ENCODE data around the gene OCA2. TPM values are rescaled to one million over a fixed set of nuclear protein-coding genes. Genes with fewer than 3 reads are reported as not detected.
A peak's percentile ranks its signal among the peaks of the same experiment; 100 is the strongest.
"Not testable (repeated sequence)": the region's sequence is repeated elsewhere in the genome, so short reads cannot be mapped to it uniquely, and the experiment has no call there.

Gene OCA2
- total RNA-seq, 2 experiments from 2014 or later = not detected

DNA sequence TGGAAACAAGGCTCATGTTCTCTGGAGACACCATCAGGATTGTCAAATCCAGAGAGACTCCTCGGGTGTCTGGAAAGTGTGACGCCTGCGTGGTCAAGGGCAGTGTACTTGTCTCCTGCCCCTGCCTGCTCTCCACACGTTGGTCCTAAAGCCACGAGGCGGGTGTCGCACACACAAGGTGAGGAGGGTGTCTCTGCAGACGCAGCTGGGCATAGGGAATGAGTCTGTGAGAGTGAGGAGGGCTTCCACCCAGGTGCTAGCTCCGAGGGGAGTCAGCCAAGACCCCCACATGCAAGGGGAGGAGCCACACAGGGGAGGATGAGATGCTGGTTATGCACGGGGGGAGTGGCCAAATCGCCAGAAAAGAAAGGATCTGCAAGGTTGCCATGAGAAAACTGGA is 27.9 kb upstream of the OCA2 start:
- H3K4me1 Mint-ChIP-seq = no peaks in the 10 kb centered on the region
- POLR2A ChIA-PET = no interaction called here

DNA sequence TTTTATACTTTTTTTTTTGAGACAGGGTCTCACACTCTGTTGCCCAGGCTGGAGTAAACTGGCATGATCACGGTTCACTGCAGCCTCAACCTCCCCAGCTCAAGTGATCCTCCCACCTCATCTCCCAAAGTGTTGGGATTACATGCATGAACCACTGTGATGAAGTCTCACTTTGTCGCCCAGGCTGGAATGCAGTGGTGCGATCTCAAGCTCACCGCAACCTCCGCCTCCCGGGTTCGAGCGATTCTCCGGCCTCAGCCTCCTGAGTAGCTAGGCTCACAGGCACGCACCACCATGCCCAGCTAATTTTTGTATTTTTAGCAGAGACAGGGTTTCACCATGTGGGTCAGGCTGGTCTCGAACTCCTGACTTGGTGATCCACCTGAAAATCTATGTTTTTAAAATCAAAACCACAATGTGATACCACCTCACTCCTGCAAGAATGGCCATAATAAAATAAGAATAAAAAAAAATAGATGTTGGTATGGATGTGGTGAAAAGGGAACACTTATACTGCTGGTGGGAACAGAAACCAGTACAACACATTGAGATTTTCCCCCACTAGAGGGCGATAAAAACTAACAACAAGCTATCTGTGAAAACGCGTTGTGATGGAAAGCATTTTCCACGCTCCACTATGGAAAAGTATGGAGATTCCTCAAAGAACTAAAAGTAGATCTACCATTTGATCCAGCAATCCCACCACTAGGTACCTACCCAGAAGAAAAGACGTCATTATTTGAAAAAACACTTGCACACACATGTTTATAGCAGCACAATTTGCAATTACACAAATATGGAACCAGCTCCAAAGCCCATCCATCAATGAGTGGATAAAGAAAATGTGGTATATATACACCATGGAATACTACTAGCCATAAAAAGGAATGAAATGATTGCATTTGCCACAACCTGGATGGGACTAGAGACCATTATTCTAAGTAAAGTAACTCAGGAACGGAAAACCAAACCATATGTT is 26.8 kb upstream of the OCA2 start:
- H3K36me3 Mint-ChIP-seq = peaks cover 5% of the 10 kb centered on the region
- ATAC-seq (ENCODE audit: low read depth) (no peak), DNase-seq (no peak)
- H3K9me3 Mint-ChIP-seq = no peaks in the 10 kb centered on the region
- no peak overlapping the region for H3K27ac Mint-ChIP-seq
- no peak overlapping the region for H3K4me3 Mint-ChIP-seq
- no peaks in the 10 kb centered on the region for H3K27me3 Mint-ChIP-seq
- H3K4me1 Mint-ChIP-seq = peaks cover 1% of the 10 kb centered on the region
- POLR2A ChIA-PET = no interaction called here

More for the DNA sequence above, 27.9 kb upstream of the OCA2 start:
- Mint-ChIP-seq H3K27ac (no peak overlapping the region), H3K4me3 (no peak overlapping the region), H3K36me3 (peaks cover 5% of the 10 kb centered on the region), H3K27me3 (no peaks in the 10 kb centered on the region), H3K9me3 (no peaks in the 10 kb centered on the region)
- ATAC-seq (ENCODE audit: low read depth) = no peak
- DNase-seq = no peak

DNA sequence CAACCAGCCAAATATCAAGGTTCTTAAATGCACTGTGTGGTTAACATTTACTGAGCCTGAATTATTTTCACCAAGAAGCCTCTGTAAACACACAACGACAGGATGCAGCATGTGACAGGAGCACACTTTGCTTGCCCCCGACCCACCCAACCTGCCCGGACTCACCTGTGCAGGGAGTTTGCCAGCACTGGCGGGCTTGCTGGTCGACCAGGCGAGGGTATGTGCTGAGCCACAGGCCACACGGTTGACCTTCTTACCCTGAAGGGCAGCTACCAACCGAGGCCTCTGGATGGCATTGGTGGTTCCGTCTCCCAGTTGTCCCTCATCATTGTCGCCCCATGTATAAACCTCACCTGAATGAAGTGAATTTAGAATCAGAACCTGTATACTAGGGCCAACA is 25.7 kb upstream of the OCA2 start:
- H3K4me1 Mint-ChIP-seq = peaks cover 1% of the 10 kb centered on the region
- H3K9me3 Mint-ChIP-seq = no peaks in the 10 kb centered on the region
- ATAC-seq (ENCODE audit: low read depth) = no peak
- H3K4me3 Mint-ChIP-seq = no peak overlapping the region
- H3K27ac Mint-ChIP-seq = no peak overlapping the region
- POLR2A ChIA-PET = no interaction called here
- DNase-seq = no peak
- H3K27me3 Mint-ChIP-seq = no peaks in the 10 kb centered on the region
- H3K36me3 Mint-ChIP-seq = peaks cover 3% of the 10 kb centered on the region

DNA sequence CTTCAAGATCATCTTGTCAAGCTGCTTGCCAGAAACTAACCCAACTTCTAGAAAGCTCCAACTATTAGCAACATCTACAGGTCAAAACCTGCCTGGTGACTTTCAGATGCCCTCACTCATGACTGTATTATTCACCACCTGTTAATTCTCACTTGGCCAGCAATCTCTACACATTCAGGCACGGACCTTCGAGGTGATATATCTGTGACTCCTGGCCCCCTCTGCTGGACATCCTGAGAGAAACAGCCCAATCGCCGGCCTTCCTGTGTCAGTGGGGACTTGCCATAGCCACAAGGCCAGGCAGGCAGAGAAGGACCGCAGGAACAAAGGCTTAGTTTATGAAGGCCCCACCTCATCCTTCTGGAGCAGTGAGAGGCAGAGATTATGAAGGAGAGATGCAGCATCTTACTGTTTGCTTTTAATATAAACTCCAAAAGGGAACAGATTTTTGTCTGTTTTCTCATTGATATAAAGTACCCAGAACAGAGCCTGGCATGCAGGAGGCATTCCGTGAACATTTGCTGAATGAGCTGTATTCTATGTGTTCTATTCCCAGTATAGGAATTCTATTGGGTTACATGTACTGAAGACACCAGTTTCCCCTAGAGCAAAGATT is 24.4 kb upstream of the OCA2 start:
- H3K9me3 Mint-ChIP-seq = no peaks in the 10 kb centered on the region
- no peak overlapping the region for H3K4me3 Mint-ChIP-seq
- H3K27me3 Mint-ChIP-seq = no peaks in the 10 kb centered on the region
- POLR2A ChIA-PET = no interaction called here
- DNase-seq (peak; percentile 51), ATAC-seq (ENCODE audit: low read depth) (peak; percentile 56)
- H3K4me1 Mint-ChIP-seq = peaks cover 1% of the 10 kb centered on the region
- no peak overlapping the region for H3K27ac Mint-ChIP-seq
- peaks cover 3% of the 10 kb centered on the region for H3K36me3 Mint-ChIP-seq

DNA sequence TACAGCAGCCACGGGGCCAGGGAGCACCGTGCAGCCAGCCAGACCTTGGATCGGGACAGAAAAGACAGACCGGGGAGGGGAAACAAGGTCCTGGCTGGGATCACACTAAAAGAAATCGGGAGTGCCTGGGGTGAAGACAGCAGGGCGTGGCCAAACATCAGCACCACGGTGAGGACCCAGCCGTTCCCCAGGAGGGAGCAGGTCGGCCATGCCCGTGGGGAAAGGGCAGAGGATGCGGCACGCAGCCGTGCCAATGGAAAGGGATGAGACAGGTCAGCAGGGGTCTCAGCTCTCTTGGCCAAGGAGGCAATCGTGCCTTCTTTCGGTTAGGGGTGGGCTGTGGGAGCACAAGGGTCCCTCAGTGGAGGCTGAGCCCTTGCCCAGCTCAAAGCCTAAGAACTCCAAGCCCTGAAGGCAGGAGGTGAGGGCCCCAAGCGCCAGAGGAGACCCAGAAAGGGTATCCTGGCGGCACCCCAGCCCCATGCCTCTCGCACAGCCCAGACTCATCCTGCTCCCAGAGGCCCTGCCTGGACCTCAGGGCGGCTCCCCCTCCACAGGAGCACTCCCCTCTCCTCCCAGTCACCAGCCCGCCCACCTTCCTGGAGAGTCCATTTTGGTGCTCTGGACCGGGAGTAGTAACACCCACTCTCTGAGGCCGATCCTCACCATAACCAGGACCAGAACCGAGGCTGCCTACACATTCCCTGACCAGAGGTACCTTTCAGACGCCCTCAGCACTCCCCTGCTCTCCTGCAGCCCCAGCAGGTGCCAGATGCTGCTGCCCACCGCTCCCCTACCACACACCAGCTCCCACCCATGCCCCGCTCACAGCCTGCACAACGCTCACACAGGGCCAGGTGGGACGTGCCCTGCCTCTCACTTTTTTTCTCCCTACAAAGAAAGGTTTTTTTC is 23.2 kb upstream of the OCA2 start:
- Mint-ChIP-seq H3K9me3 (no peaks in the 10 kb centered on the region), H3K27ac (no peak overlapping the region), H3K36me3 (peaks cover 1% of the 10 kb centered on the region), H3K4me3 (no peak overlapping the region), H3K27me3 (no peaks in the 10 kb centered on the region), H3K4me1 (peaks cover 1% of the 10 kb centered on the region)
- DNase-seq = no peak
- POLR2A ChIA-PET = no interaction called here
- no peak for ATAC-seq (ENCODE audit: low read depth)

DNA sequence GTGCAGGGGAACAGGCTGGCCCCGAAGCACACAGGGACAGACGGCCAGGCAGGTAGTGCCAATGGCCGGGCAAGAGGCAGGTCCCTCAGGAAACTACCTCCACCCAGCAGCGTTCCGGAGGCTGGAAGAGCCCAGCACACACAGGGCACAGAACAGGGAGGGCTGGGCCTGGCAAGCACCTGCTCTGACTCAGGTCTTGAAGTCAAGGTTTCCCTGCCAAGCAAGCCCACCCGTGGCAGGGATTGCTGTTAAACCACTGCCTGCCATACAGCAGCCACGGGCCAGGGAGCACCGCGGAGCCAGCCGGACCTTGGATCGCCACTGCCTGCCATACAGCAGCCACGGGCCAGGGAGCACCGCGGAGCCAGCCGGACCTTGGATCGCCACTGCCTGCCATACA is 22.5 kb upstream of the OCA2 start:
- DNase-seq; POLR2A ChIA-PET; H3K9me3 Mint-ChIP-seq; H3K27me3 Mint-ChIP-seq; H3K27ac Mint-ChIP-seq; H3K4me3 Mint-ChIP-seq; H3K4me1 Mint-ChIP-seq; H3K36me3 Mint-ChIP-seq; ATAC-seq (ENCODE audit: low read depth): not testable (repeated sequence)

DNA sequence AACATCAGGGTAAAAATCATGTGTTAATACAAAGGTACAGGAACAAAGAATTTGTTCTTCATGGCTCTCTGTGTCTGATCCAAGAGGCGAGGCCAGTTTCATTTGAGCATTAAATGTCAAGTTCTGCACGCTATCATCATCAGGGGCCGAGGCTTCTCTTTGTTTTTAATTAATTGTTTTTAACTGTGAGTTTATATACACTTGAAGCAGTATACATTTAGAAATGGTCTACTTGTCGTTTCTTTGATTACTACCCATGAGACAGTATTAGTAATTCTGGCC is 21.2 kb upstream of the OCA2 start:
- Mint-ChIP-seq H3K36me3 (peaks cover 1% of the 10 kb centered on the region), H3K4me1 (peaks cover 1% of the 10 kb centered on the region), H3K4me3 (no peak overlapping the region), H3K9me3 (no peaks in the 10 kb centered on the region), H3K27ac (no peak overlapping the region), H3K27me3 (no peaks in the 10 kb centered on the region)
- ATAC-seq (ENCODE audit: low read depth) = no peak
- POLR2A ChIA-PET = no interaction called here
- DNase-seq = no peak

DNA sequence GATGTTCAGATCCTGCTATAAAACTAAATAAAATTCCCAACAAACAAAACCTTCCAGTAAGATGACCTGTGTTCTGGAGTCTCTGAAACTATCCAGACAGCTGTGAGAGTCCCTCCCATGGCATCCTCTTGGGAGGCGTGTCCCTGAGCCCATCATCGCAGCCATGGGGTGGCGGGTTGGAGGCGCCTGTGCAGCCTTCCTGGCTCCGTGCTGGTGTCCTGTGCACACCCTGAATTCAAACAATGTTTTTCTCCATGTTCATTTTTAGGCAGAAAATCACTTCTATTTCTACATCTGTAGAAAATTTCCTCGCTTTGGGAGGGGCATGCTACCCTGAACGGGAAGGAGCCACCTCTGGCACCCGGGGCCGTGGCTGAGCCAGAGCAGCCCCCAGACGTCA is 19.4 kb upstream of the OCA2 start:
- no peak for ATAC-seq (ENCODE audit: low read depth)
- peaks cover under 1% of the 10 kb centered on the region for H3K36me3 Mint-ChIP-seq
- H3K9me3 Mint-ChIP-seq = no peaks in the 10 kb centered on the region
- no peak overlapping the region for H3K4me3 Mint-ChIP-seq
- H3K27me3 Mint-ChIP-seq = no peaks in the 10 kb centered on the region
- POLR2A ChIA-PET = no interaction called here
- peaks cover 1% of the 10 kb centered on the region for H3K4me1 Mint-ChIP-seq
- no peak overlapping the region for H3K27ac Mint-ChIP-seq
- no peak for DNase-seq

DNA sequence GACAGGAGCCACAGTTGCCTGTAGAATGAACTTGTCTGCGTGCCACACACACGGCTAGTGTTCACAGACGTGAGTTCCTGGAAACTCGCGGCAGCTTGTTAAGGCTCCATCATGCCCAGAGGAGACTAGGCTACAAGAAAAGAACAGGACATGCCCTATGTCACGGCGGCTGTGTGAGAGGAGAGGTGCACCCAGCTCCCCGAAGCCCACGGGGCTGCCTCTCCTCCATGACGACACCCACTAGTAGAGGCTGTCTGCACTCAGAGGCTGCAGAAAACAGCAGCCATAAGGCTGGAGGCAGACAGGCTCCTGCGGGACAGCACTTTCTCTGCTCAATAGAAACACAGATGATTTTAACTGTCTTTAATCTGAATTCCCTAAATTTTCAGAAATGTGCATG is 19.0 kb upstream of the OCA2 start:
- POLR2A ChIA-PET = no interaction called here
- no peaks in the 10 kb centered on the region for H3K9me3 Mint-ChIP-seq
- no peak overlapping the region for H3K27ac Mint-ChIP-seq
- no peaks in the 10 kb centered on the region for H3K27me3 Mint-ChIP-seq
- no peak overlapping the region for H3K4me3 Mint-ChIP-seq
- ATAC-seq (ENCODE audit: low read depth) = no peak
- DNase-seq = no peak
- H3K36me3 Mint-ChIP-seq = no peaks in the 10 kb centered on the region
- peaks cover 1% of the 10 kb centered on the region for H3K4me1 Mint-ChIP-seq

DNA sequence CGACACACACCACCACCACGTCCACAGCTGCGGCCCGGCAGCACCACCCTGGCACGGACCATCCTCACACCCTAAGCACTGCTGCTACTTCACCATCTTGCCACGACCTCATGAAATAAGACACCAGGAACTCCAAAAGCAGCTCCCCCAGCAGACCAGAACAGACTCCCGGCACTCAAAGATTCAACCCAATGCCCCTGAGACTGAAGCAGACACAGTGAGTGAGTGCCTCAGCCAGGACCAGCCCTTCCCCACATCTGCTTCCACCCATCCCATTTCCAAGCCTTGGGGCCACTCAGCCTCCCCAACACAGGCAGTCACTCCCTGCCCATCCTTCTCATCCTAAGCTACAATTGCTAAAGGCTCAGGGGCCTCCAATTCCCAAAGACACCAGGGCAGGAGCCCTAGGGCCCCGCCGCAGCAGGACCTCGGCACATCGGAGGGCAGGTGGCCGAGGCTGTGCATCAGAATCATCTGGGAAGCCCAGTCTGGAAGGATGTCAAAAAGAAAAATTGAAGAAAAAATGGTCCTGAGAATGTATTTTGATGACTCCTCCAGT is 18.4 kb upstream of the OCA2 start:
- POLR2A ChIA-PET = no interaction called here
- DNase-seq = no peak
- no peaks in the 10 kb centered on the region for H3K36me3 Mint-ChIP-seq
- H3K27ac Mint-ChIP-seq = no peak overlapping the region
- ATAC-seq (ENCODE audit: low read depth) = no peak
- H3K4me1 Mint-ChIP-seq = peaks cover 1% of the 10 kb centered on the region
- H3K4me3 Mint-ChIP-seq = no peak overlapping the region
- no peaks in the 10 kb centered on the region for H3K9me3 Mint-ChIP-seq
- H3K27me3 Mint-ChIP-seq = no peaks in the 10 kb centered on the region

DNA sequence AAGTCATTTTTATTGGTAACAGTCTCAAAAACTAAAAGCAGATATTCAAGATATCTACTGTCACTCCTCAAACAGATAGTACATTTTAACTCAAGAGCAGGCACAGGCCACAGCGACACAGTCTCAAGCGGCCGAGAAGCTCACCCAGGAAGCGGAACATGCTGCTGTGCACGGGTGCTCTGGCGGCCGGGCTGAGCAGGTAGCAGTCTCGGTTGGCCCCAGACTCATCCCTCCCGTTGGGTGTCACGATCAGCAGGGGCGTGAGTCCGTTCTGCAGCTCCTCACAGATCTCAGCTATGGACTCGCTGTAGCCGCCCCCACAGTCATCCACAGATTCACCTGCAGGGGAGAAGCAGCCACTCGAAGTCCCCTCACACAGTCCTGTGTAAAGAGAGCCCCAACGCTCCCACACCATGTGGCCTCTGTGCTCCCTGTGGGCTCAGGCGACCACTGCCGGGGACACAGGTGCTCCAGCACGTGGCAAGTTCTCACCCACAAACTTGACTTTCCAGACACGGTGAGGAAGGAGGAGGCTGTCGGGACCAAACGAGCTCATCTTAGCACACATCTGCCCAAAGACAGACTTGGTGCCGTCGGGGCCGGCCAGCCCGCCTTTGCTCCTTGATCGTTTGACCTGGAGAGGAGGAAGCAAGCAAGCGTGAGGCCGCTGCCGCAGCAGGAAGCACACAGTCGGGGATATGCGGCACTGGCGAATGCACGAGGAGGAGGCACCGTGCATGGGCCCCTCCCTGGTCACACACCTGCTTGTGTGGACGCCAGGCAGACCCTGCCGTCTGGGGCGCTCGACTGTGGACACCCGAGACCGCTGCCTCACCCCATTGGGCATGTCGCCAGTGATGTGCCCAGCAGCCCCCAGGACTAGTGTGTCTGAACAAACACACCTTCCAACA is 17.7 kb upstream of the OCA2 start:
- Mint-ChIP-seq H3K9me3 (no peaks in the 10 kb centered on the region), H3K4me3 (no peak overlapping the region), H3K4me1 (peaks cover 1% of the 10 kb centered on the region), H3K36me3 (peaks cover under 1% of the 10 kb centered on the region), H3K27me3 (no peaks in the 10 kb centered on the region), H3K27ac (no peak overlapping the region)
- ATAC-seq (ENCODE audit: low read depth) (no peak), DNase-seq (no peak)
- POLR2A ChIA-PET = no interaction called here

DNA sequence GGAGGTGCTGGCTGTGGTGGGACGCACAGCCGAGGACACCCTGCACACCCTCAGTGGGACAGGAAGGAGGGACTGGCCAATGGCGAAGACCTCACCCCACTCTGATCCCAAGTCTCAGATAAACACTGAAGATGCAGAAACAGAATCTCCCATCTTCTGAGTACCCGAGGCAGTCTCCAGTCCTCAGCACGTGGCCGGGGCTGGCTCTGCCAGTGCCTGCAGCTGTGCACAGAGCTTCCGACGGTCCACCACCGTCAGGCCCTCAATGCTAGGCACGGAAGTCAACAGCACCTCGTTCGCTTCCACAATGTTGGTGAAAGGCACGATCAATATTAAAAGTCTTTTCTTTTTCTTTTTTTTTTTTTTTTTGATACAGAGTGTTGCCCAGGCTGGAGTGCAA is 16.8 kb upstream of the OCA2 start:
- Mint-ChIP-seq H3K27me3 (no peaks in the 10 kb centered on the region), H3K4me3 (no peak overlapping the region), H3K4me1 (no peaks in the 10 kb centered on the region), H3K9me3 (no peaks in the 10 kb centered on the region), H3K36me3 (peaks cover 6% of the 10 kb centered on the region), H3K27ac (no peak overlapping the region)
- POLR2A ChIA-PET = no interaction called here
- ATAC-seq (ENCODE audit: low read depth) (no peak), DNase-seq (no peak)

Data from activated naive CD8-positive, alpha-beta T cell treated with anti-CD3 and anti-CD28 coated beads, Interleukin-2, amount 10 ng/mL, durations not matched to agents 7 days and 5 days (primary cell).